Gastroesophageal sphincter (tissue), 4 donors: ENCODE data around the gene SPATA16. TPM values are rescaled to one million over a fixed set of nuclear protein-coding genes. Genes with fewer than 3 reads are reported as not detected.
"Not testable (repeated sequence)": the region's sequence is repeated elsewhere in the genome, so short reads cannot be mapped to it uniquely, and the experiment has no call there.

Experiments used
- ATAC-seq: fragments of 150-250 bp; one replicate; pipeline ENCODE4 v1.9.1; 2016; ENCODE audit warnings: mild to moderate bottlenecking, moderate library complexity
- H3K27ac ChIP-seq, 4 donors: fragments of 200-600 bp; sonication (generic) in 3 of 4; 1 replicate in 3 of 4; 2 replicates in 1 of 4; pipeline ENCODE4 v1.5.1; 2016 to 2019
- H3K27me3 ChIP-seq: fragments of 200-600 bp; sonication (generic); one replicate; pipeline ENCODE4 v1.5.1; 2019
- H3K36me3 ChIP-seq, 2 donors: fragments of 200-600 bp; sonication (generic); one replicate each; pipeline ENCODE4 v1.5.1; 2019; ENCODE audit warnings: control low read depth in 1 of 2
- H3K4me1 ChIP-seq, 3 donors: fragments of 200-600 bp; sonication (generic); 1 replicate in 2 of 3; 2 replicates in 1 of 3; pipeline ENCODE4 v1.5.1; 2016 to 2019; ENCODE audit warnings: control low read depth in 2 of 3
- H3K4me3 ChIP-seq, 2 donors: fragments of 200-600 bp; sonication (generic); one replicate each; pipeline ENCODE4 v1.5.1; 2019; ENCODE audit warnings: mild to moderate bottlenecking in 1 of 2, moderate library complexity in 1 of 2
- H3K9me3 ChIP-seq, 3 donors: fragments of 200-600 bp; sonication (generic); one replicate each; pipeline ENCODE4 v1.5.1; 2017 to 2019; ENCODE audit warnings: control low read depth in 2 of 3
- EP300 ChIP-seq: sonication (generic); formaldehyde crosslinking; IDR thresholded peaks from one replicate; pipeline ENCODE4 v1.6.1; 2017; ENCODE audit warnings: antibody characterized with exemption, mild to moderate bottlenecking
- POLR2A ChIP-seq, 2 donors: fragments of 450-650 bp; IDR thresholded peaks; one replicate each; pipeline ENCODE4 v1.6.1; 2017; ENCODE audit warnings: antibody characterized with exemption in 2 of 2, mild to moderate bottlenecking in 2 of 2, moderate library complexity in 1 of 2
- POLR2AphosphoS5 ChIP-seq: sonication (generic); formaldehyde crosslinking; IDR thresholded peaks from one replicate; pipeline ENCODE4 v1.6.1; 2017; ENCODE audit warnings: antibody characterized with exemption
- WGBS, 2 donors: methylation state at CpG; one replicate each; pipeline ENCODE4 v1.1.5; 2018; ENCODE audit warnings: low coverage in 1 of 2; 5-methylcytosine and 5-hydroxymethylcytosine counted together
- total RNA-seq, 4 donors: library from RNA; depleted of rRNA; stranded (reverse); fragments of >200 nt; gene quantifications; one replicate each; pipeline ENCODE4 v1.1.0, GENCODE V29; 2016
- TF ChIP-seq, protein P1 (sequence below), 4 experiments: fragments of 200-600 bp in 2 of 4; fragments of 450-650 bp in 2 of 4; sonication (generic) in 1 of 4; IDR thresholded peaks; one replicate each; pipeline ENCODE4 v1.5.1; 2017 to 2019; ENCODE audit warnings: antibody characterized with exemption in 4 of 4, mild to moderate bottlenecking in 2 of 4, moderate library complexity in 2 of 4

SPATA16 gene
- total RNA-seq, 4 donors from 2014 or later: not detected

GRCh38 chr3:172892158-172892557 is 248.9 kb downstream of the SPATA16 start:
- TF ChIP-seq POLR2A (IDR thresholded peaks at IDR 0.05) (no peak), POLR2AphosphoS5 (no peak), EP300 (no peak)
- TF ChIP-seq, protein P1, sequence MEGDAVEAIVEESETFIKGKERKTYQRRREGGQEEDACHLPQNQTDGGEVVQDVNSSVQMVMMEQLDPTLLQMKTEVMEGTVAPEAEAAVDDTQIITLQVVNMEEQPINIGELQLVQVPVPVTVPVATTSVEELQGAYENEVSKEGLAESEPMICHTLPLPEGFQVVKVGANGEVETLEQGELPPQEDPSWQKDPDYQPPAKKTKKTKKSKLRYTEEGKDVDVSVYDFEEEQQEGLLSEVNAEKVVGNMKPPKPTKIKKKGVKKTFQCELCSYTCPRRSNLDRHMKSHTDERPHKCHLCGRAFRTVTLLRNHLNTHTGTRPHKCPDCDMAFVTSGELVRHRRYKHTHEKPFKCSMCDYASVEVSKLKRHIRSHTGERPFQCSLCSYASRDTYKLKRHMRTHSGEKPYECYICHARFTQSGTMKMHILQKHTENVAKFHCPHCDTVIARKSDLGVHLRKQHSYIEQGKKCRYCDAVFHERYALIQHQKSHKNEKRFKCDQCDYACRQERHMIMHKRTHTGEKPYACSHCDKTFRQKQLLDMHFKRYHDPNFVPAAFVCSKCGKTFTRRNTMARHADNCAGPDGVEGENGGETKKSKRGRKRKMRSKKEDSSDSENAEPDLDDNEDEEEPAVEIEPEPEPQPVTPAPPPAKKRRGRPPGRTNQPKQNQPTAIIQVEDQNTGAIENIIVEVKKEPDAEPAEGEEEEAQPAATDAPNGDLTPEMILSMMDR (IDR thresholded peaks at IDR 0.05): no peak
- 6 to 13% methylated on average over 2 of the region's 2 CpGs for WGBS, 2 donors
- Histone ChIP-seq H3K4me1 (no peaks in the 10 kb centered on the region), H3K4me3 (no peak overlapping the region), H3K27ac (no peak overlapping the region), H3K27me3 (no peaks in the 10 kb centered on the region), H3K9me3 (peaks cover 0 to 7% (median 0%) of the 10 kb centered on the region in 3 donors), H3K36me3 (no peaks in the 10 kb centered on the region)
- ATAC-seq: no peak

DNA sequence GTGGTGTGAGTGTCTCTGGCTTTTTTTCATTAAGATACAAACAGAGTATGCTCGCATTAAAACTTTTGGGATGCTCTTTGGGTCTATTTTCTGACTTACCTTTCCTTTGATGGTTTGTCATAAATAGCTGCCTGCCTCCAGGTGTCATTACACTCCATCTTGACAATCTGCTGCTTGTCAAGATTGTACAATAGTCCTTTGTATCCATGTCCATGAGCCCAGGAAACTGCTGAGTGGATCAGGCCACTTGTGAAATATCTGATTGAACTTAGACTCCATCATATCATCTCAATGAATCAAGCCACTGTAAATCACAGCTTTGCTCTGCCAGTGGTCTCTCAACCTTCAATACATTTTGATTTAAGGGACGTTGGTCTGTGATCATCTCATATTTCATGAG is 255.3 kb downstream of the SPATA16 start:
- Histone ChIP-seq H3K9me3 (peaks cover 0 to 8% (median 0%) of the 10 kb centered on the region in 3 donors), H3K4me1 (no peaks in the 10 kb centered on the region), H3K4me3 (no peak overlapping the region), H3K27ac (no peak overlapping the region), H3K36me3 (no peaks in the 10 kb centered on the region), H3K27me3 (no peaks in the 10 kb centered on the region)
- no peak for TF ChIP-seq POLR2A (IDR thresholded peaks at IDR 0.05)
- no peak for TF ChIP-seq POLR2AphosphoS5
- TF ChIP-seq EP300: no peak
- TF ChIP-seq, protein P1 (IDR thresholded peaks at IDR 0.05): no peak
- 71 to 73% methylated on average over 1 to 2 of the region's 2 CpGs for WGBS, 2 donors
- no peak for ATAC-seq

DNA sequence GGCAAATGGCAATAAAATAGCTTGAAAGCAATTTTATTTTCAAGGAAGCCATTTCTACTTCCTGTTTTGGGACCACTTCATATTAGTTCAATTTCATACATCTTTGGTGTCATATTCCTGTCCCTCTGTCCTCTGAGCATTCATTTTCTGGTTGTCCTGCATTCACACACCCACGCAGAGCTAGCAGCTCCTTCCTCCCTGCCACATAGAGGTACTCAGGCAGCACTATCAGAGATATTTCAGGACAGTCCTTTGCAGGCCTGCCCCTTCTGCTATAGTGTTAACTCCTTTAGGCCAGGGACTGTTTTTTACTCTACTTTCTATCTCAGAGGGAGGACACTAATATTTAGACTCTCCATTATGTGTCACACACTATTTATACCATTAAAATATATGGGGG is 258.5 kb downstream of the SPATA16 start:
- Histone ChIP-seq H3K4me3 (no peak overlapping the region), H3K27ac (no peak overlapping the region), H3K27me3 (no peaks in the 10 kb centered on the region), H3K4me1 (no peaks in the 10 kb centered on the region), H3K36me3 (no peaks in the 10 kb centered on the region), H3K9me3 (peaks cover 0 to 10% (median 0%) of the 10 kb centered on the region in 3 donors)
- 58 to 71% methylated on average over 1 of the region's 1 CpG for WGBS, 2 donors
- no peak for ATAC-seq
- TF ChIP-seq, protein P1 (IDR thresholded peaks at IDR 0.05): no peak
- TF ChIP-seq EP300 (no peak), POLR2AphosphoS5 (no peak), POLR2A (IDR thresholded peaks at IDR 0.05) (no peak)

- ATAC-seq, H3K4me3 ChIP-seq, H3K27me3 ChIP-seq, H3K27ac ChIP-seq, H3K4me1 ChIP-seq, H3K36me3 ChIP-seq: not testable (repeated sequence)
- peaks cover 0 to 10% (median 0%) of the 10 kb centered on the region in 3 donors for H3K9me3 ChIP-seq
- WGBS, 2 donors: 13 to 77% methylated on average over 1 to 2 of the region's 2 CpGs
Observed at GRCh38 chr3:172879381-172879780, 261.7 kb downstream of the SPATA16 start.

GRCh38 chr3:172877011-172877410 is 264.0 kb downstream of the SPATA16 start:
- Histone ChIP-seq H3K4me3 (no peak overlapping the region), H3K36me3 (no peaks in the 10 kb centered on the region), H3K4me1 (no peaks in the 10 kb centered on the region), H3K27me3 (no peaks in the 10 kb centered on the region), H3K9me3 (peaks cover 0 to 10% (median 0%) of the 10 kb centered on the region in 3 donors), H3K27ac (no peak overlapping the region)
- no peak for TF ChIP-seq POLR2A (IDR thresholded peaks at IDR 0.05)
- TF ChIP-seq, protein P1 (IDR thresholded peaks at IDR 0.05): no peak
- TF ChIP-seq POLR2AphosphoS5: no peak
- TF ChIP-seq EP300: no peak
- ATAC-seq: no peak
- WGBS, 2 donors: 27 to 55% methylated on average over 4 of the region's 4 CpGs
